Measurements from ENCODE around the gene CALML6.

DNA sequence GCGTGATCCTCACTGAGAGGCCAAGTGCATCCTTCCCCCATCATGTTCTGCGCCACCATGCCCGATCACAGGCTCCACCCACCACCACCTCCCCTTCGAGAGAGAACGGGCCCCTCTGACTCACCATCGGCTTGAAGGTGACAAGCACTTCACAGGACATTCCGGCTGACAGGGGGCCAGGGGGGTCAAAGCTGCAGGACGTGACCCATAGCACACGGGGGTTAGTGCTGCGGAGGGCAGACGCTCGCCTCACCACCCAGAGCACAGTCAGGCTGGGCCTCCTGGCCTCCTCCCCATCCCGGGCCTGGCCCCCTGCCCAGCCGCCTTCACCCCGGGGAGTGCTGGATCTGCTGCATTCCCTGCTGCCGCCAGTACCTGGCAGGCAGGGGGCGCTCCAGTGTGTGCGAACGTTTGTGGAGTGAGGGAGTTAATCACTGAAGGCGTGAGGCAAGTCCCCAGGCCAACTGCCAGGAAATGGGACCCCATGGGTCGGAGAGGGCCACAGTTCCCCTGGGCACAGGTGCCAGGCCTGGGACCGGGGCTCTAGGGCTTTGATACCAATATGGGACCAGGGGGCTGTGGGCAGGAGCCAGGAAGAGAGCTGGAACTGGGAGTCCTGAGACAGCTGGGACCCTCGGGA is 44.9 kb downstream of the CALML6 start:
- TF ChIP-seq, protein P1, sequence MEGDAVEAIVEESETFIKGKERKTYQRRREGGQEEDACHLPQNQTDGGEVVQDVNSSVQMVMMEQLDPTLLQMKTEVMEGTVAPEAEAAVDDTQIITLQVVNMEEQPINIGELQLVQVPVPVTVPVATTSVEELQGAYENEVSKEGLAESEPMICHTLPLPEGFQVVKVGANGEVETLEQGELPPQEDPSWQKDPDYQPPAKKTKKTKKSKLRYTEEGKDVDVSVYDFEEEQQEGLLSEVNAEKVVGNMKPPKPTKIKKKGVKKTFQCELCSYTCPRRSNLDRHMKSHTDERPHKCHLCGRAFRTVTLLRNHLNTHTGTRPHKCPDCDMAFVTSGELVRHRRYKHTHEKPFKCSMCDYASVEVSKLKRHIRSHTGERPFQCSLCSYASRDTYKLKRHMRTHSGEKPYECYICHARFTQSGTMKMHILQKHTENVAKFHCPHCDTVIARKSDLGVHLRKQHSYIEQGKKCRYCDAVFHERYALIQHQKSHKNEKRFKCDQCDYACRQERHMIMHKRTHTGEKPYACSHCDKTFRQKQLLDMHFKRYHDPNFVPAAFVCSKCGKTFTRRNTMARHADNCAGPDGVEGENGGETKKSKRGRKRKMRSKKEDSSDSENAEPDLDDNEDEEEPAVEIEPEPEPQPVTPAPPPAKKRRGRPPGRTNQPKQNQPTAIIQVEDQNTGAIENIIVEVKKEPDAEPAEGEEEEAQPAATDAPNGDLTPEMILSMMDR (conservative IDR thresholded peaks at IDR 0.05) = peak; percentile 98
- TF ChIP-seq ZFX (IDR thresholded peaks at IDR 0.05) = no peak
